K562 treated with DMSO at 1 percent for 48 hours (cell line): ENCODE results near the gene RPF1. TPM values are rescaled to one million over a fixed set of nuclear protein-coding genes. Genes with fewer than 3 reads are reported as not detected.

Source experiments
- total RNA-seq: library from RNA; unstranded; fragments of 300-600 nt; gene quantifications from 2 replicates; pipeline ENCODE4 v1.2.3, GENCODE V29; 2022; ENCODE audit warnings: low replicate concordance; ENCODE audit errors: extremely low read depth

Gene RPF1
- total RNA-seq = not detected in 2 replicates

GRCh38 chr1:84478876-84479868 is at the start of gene RPF1:
TSS of gene RPF1 (plus strand) at chr1:84479266. CDS start at chr1:84479282, 16 bp downstream.

GRCh38 chr1:84506002-84506728 is 27.1 kb downstream of the RPF1 start, which contains the start of the genes GNG5 and SPATA1:
TSS of gene GNG5 (minus strand) at chr1:84506581. CDS start at chr1:84506091, 490 bp downstream.
TSS of gene SPATA1 (plus strand) at chr1:84506386. CDS start at chr1:84516360, 9,974 bp downstream.

Other genes with a start within 250 kb of the RPF1 start
- gene SAMD13, start 177.6 kb upstream of the RPF1 start, total RNA-seq = not detected in 2 replicates
- not detected in 2 replicates for gene DNASE2B, start 80.8 kb upstream of the RPF1 start, total RNA-seq
- gene SPATA1, start 27.1 kb downstream of the RPF1 start, total RNA-seq = not detected in 2 replicates
- not detected in 2 replicates for gene GNG5, start 27.3 kb downstream of the RPF1 start, total RNA-seq
- not detected in 2 replicates for gene CTBS, start 95.2 kb downstream of the RPF1 start, total RNA-seq
- not detected in 2 replicates for gene SSX2IP, start 211.2 kb downstream of the RPF1 start, total RNA-seq